Measurements from ENCODE around the gene SDHB.

GRCh38 chr1:17030206-17030605, 23.6 kb downstream of the SDHB start:
- TF ChIP-seq POLR2A (IDR thresholded peaks at IDR 0.05) (no peak), CTCF (IDR thresholded peaks at IDR 0.05) (no peak)

All from right lobe of liver (tissue), 4 donors.